Ramos (cell line): Measurements from ENCODE around the gene GDI2.
"Not testable (repeated sequence)": the region's sequence is repeated elsewhere in the genome, so short reads cannot be mapped to it uniquely, and the experiment has no call there.

ENCODE experiments used
- in situ Hi-C: fragments of 300-500 bp; cut with MboI; formaldehyde crosslinking; loops from one replicate; pipeline ENCODE4 v1.14.3; 2022; ENCODE audit warnings: low sequenced_read_pairs; ENCODE audit not compliant: unreplicated experiment

Gene GDI2

DNA sequence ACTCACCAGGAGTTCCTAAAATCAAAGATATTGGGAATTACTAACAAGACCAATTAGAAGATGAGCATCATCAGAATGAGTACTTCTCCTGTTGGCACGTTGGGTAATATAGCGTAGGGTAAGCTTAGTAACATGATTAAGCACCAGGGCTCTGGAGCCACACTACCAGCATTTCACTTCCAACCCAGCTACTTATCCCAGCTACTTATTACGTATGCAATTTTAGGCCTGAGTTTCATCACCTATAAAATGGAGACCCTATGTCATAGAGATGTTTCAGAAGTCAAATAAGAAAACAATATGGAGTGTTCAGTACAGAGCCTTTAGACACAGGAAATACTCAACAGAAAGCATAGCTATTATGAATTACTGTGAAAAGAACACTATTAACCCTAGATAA, 19.0 kb downstream of the GDI2 start:
- in situ Hi-C loops = no loop called here

DNA sequence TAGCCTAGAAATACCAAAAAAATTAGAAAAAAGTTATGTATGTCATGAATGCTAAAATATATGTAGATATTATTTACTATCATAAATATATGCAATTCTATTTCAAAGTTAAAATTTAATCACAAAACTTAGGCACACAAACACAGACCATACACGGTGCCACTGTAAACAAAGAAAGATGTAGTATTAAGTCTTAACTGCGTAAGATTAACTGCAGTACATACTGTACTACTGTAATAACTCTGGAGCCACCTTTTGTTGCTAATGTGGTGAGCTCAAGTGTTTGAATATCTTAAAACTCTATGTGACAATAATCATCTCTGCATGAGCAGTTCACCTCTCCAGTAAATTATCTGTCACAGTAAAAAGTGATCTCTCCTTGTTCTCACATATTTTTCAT, 23.6 kb downstream of the GDI2 start:
- in situ Hi-C loops = no loop called here

DNA sequence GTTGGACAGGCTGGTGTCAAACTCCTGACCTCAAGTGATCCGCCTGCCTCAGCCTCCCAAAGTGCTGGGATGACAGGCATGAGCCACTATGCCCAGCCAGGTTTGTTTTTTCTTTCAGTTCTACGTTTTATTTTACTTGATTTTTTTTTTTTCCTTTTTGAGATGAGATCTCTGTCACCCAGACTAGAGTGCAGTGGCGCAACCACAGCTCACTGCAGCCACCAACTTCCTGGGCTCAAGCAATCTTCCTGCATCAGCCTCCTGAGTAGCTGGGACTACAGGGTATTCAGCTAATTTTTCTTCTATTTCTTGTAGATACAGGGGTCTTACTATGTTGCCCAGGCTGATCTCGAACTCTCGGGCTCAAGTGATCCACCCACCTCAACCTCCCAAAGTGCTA, 24.3 kb downstream of the GDI2 start:
- in situ Hi-C loops = no loop called here

DNA sequence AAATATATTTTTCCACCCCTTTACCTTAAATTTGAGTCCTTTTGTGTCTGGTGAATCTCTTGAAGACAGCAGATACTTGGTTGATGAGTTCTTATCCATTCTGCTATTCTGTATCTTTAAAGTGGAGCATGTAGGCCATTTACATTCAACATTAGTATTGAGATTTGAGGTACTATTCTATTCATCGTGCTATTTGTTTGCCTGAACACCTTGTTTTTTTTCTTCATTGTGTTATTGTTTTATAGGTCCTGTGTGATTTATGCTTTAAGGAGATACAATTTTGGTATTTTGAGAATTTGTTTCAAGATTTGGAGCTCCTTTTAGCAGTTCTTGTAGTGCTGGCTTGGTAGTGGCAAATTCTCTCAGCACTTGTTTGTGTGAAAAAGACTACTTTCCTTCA, 29.9 kb downstream of the GDI2 start:
- in situ Hi-C loops = no loop called here

DNA sequence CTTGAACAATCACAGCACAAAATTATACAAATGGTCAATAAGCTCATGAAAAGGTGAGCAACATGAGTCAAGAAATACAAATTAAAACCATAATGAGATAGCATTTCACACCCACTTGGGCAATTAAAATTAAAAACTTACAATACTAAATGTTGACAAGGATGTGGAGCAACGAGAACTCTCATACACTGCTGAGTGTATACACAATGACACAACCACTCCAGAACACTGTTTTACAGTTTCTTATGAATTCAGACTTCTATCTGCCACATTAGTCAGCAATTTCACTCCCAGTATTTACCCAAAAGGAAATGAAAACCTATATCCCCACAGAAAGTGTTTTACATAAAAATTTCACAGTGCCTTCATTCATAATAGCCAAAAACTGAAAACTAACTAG, 31.1 kb downstream of the GDI2 start:
- in situ Hi-C loops = no loop called here

DNA sequence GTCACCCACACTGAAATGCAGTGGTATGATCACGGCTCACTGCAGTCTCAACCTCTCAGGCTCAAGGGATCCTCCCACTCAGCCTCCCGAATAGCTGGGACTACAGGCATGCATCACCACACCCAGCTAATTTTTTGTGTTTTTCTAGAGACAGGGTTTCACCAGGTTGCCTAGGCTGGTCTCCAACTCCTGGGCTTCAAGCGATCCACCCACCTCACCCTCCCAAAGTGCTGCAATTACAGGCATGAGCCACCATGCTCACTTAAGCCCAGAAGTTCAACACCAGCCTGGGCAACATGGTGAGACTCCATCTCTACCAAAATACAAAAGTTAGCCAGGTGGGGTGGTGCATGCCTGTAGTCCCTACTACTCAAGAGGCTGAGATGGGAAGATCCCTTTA, 33.5 kb downstream of the GDI2 start:
- in situ Hi-C loops = no loop called here

DNA sequence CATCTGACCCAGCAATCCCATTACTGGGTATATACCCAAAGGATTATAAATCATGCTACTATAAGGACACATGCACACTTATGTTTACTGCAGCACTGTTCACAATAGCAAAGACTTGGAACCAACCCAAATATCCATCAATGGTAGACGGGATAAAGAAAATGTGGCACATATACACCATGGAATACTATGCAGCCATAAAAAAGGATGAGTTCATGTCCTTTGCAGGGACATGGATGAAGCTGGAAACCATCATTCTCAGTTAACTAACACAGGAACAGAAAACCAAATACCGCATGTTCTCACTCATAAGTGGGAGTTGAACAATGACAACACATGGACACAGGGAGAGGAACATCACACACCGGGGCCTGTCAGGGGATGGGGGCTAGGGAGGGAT, 35.5 kb downstream of the GDI2 start:
- in situ Hi-C loops = not testable (repeated sequence)

DNA sequence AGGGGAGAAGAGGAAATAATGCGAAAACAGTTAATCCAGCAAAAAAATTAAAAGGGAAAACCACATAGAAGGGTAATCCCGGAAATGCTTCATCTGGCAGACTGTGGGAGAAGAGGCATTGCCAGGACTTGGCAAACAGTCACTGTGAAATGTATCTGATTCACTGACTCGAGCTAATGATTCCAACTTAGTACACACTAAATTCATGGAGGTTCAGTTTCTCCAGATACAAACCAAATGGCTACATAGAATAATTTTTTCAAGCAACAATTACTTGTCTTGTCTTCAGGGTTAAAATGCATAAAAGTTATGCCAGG, 36.4 kb downstream of the GDI2 start:
- in situ Hi-C loops = no loop called here

DNA sequence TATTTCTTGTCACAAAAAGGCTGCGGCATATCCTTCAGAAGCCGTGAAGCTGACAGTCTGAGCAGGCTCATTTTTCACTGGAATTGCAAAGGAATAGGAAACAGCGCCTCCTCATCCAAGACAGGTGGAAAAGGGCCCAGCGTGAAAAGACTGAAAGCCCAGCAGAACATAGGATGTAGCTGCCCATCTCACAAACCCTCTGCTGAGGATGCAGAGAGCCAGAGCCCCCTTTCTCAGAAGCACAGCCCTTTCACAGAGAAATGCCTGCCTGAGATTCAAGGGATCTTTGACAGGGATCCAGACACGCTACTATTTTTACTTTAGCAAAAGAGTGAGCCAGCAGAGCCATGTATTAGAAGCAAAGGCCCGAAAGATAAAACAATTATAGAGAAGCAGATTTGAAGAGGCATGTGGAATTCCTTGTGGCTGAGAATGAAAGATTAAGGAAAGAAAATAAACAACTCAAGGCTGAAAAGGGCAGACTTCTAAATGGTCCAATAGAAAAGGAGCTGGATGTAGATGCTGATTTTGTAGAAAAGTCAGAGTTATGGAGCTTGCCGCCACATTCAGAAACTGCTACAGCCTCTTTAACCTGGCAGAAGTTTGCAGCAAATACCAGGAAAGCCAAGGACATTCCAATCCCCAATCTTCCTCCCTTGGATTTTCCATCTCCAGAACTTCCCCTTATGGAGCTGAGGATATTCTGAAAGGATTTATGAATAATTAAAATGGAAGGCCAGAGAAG, 36.9 kb downstream of the GDI2 start:
- in situ Hi-C loops = no loop called here

DNA sequence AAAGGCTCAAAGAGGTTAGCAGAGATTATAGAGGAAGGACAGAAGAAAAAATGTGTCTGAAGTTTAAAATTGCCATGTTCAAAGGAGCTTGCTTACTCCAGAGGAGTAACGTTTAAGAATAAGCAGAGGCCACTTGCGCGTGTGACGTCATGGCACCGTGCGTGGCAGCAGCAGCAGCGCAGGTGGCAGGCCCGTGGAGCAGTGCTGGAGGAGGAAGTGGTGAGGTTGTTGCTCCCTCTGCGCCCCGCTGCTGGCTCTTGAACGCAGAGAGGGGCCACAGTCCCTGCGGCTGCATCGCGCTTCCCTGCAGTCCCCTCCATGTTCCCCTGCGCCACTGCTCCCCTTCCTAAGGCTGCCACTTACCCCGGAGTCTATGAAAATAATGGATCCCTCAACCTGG, 37.5 kb downstream of the GDI2 start:
- in situ Hi-C loops = no loop called here

DNA sequence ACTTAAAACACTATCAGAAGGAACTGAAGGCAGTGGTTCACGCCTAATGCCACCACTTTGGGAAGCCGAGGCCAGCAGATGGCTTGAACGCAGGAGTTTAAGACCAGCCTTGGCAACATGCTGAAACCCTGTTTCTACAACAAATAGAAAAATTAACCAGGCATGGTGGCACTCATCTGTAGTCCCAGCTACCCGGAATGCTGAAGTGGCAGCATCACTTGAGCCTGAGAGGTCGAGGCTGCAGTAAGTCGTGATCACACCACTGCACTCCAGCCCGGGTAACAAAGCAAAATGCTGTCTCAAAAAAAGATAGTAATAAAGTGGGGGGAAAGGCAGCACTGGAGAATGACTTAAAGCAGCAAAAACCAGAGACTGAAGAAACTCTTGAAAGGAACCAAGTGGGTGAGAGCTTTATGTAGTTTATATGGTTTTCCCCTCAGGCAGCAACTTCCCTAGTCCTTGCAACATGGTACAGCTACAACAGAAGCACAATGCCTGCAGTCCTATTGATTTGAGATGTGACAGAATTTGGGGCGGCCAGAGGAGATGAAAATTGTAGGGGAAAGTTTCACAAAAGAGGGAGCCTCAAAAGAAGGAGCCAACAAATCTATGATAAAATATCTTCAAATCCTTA, 38.1 kb downstream of the GDI2 start:
- in situ Hi-C loops = no loop called here

DNA sequence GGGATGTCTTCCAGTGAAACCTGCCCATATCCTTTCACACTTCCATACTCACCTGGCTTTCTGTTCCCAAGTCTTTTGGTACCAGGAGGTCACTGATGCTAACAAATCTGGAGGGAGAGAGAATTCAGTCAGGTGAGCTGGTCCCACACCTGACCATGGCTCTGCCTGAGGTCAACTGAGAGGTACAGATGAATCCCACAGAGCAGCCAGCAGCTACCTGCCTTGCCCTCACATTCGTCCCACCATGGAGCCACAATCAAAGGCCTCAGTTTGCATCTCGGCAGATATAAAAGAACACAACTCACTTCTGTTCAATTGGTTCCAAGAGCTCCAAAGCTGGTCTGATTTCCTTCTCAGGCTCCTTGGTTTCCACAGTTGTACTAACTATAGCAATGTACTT, 47.0 kb downstream of the GDI2 start:
- in situ Hi-C loops = no loop called here

DNA sequence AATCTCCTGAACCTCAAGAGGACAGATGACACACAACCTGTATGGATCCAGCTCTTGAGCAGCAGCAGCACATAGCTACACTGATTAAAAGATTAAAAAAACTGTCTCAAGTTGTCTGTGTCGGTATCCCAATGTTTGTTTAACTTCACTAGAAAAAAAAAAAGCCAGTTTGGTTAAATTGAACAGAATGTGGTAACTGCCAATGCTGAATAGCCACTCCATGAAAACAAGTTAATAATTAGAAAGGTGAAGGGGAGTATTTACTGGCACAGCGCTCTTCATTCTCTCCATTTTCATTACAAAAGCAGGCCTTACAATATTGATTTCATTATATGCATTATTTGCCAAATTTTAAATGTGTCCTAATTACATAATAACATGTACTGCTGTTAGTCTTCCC, 47.6 kb downstream of the GDI2 start:
- in situ Hi-C loops = no loop called here

DNA sequence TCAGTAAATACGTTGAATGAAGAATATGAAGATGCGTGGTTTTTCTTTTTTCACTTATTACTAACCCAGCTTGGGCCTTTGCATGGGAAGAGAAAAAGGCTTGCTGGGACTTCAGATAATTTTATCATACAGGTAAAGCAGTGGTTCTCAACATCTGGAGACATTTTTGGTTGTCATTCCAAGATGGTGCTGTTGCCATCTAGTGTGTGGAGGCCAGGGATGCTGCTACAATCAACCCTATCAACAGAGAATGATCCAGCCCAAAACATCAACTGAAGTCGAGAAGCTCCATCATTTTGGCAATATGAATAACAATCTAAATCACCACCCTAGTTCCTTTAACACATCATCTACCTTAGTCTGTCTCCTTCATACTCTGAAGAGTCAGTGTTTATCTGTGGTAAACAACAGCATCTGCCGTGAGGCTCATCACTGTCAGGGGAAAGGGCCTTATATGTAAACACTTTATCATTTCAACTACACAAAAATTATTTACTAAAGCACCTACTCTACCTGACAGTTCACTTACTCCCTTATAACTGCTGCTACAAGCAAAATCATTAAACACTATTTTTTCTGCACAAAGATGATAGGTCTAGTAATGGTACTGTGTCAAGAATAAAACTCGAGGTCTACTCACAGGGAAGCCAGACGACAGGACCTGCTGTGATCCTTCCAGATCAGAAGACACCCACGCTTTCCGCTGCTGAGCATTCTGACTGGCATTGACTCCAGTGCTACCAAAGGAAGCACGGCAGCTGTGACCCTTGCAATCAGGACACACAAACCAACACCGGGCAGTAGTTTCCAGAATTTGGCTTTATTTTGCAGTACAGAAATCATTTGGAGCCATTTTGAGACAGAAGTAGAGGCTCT, 48.6 kb downstream of the GDI2 start:
- in situ Hi-C loops = no loop called here

DNA sequence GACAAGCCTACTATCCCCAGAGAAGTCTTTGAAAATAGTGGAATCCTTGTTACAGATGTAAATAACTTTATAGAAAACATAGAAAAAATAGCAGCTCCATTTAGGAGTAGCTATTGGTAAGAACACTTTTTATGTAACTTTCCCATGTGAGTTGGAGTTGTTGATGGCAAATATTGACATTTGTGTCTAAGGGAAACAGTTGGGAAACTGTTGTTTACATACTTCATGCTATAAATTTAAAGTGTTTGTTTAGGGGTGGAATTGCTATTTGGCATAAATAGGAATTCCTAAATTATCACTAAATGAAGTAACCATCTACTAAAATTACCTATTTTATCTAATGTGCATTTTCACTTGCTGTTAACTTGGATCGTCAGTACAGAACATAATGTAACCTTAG, 50.7 kb downstream of the GDI2 start:
- in situ Hi-C loops = no loop called here

DNA sequence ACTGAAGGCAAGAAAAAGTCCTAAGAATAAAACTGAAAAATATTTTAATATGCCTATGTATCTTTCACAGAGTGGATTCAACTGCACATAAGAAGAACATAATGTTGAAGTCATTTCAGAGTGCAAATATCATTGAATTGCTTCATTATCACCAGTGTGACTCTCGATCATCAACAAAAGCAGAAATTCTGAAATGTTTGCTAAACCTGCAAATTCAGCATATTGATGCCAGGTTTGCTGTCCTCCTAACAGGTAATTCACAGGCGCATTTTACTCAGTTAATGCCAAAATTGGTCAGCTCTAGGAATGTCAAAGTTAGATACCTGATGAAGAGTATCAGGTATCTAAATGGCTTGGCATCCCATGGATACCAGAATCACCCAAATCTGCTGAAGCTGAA, 52.0 kb downstream of the GDI2 start:
- in situ Hi-C loops = no loop called here

DNA sequence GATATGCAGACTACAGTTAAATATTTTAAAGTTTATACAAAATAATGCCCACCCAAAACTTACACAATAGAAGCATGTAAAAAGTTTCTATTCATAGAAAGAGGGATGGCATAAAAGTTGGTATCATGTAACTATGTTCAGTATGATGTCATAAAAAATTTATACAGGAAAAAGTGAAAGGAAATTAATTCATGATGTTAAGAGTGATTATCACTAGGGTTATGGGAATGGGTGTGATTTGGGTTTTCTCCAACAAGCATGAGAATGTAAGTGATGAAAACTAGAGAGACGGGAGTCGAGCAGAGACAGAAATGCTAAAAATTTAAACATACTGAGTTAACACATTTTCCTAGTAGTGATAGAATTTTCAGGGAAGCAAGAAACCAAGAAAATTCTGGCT, 52.7 kb downstream of the GDI2 start:
- in situ Hi-C loops = no loop called here

DNA sequence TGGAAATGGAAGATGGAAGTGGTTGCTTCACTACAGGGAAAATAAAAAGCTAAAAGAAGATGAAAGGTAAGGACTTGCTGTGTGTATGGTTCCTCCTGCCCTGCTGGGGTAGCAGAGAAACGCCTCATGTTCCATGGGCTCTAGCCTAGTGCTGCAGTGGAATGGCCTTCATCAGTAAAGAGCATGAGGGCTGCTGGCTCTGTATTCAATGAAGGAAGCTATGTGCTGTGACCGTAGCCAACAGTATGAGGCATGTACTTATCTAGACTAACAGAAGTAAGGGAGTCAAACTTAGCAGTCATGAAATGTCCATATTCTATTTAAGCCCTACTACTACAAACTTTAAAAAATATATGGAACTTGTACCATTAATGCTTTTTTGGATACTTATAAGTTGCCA, 54.3 kb downstream of the GDI2 start:
- in situ Hi-C loops = no loop called here

DNA sequence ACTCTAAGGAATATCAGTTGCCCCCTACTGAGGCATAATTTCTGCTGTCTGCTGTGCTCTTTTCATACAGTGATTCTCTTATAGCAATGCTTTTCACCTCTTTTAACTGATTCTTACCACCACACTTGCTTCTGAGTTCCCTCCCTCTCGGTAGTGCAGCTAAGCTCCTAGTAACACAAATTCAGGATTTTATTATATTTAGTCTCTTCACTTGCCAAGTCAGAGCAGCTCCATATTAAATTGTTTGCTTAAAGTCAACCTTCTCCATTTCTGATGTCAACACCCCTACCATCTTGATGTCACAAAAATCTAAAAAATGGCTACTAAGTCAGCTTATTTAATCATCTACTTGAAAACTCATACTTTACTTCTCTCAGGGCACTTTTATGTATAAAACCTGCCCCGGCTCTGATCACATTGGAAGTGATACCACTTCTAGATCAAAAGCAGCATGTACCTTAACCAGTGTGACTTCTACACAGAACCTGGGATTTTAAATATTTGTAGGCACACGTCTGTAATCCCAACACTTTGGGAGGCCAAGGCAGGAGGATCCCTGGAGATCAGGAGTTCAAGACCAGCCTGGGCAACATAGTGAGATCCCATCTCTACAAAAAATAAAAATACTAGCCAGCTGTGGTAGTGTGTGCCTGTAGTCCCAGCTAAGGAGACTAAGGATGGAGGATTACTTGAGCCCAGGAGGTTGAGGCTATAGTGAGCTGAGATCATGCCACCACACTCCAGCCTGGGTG, 55.3 kb downstream of the GDI2 start:
- in situ Hi-C loops = no loop called here

DNA sequence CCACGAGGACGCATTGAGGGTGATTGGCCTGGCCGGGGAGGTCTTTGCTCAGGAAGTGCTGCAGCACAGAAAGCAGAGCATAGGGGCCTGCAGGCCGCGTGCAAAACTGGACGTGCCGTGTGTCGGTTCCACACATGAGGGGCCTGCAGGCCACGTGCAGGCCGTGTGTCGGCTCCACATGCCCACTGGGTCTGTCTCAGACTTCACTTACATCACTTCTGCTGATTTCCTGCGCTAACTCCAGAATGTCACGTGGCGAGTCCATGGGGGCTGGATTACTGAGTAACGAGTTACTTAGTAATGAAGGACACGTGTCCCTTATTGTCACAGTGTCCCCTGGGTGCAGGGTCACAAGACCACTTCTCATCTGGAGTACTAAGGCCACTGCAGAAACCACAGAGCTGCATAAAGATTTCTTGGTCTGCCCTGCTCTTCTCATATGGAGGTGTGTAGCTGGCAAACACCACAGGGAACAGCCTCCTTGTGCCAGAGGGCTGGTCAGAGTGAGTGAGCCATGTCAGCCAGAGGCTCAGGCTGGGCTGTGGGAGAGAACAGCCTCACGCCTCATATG, 60.8 kb downstream of the GDI2 start:
- in situ Hi-C loops = no loop called here
